Measurements from ENCODE around the gene PLCB1.

The PLCB1 gene

GRCh38 chr20:8234580-8234979, 102.5 kb downstream of the PLCB1 start:
- Histone ChIP-seq H2BK12ac (ENCODE audit: low read length) (no peak overlapping the region), H3K79me2 (ENCODE audit: control insufficient read depth, insufficient read depth, low read length, poor library complexity) (no peaks in the 10 kb centered on the region), H4K91ac (ENCODE audit: low read depth, low read length) (no peak overlapping the region), H3K18ac (ENCODE audit: low read length) (no peak overlapping the region), H4K8ac (ENCODE audit: low read depth, low read length) (no peak overlapping the region), H3K9me3 (ENCODE audit: insufficient read depth, low read depth, low read length) (no peaks in the 10 kb centered on the region), H2AK5ac (ENCODE audit: low read length) (no peak overlapping the region), H4K12ac (ENCODE audit: low read depth, low read length) (no peak overlapping the region), H3K36me3 (ENCODE audit: control insufficient read depth in 1 of 2, insufficient read depth in 2 of 2, low read length in 2 of 2) (no peaks in the 10 kb centered on the region), H3K4me2 (ENCODE audit: low read length) (no peak overlapping the region), H3K14ac (ENCODE audit: low read length) (no peak overlapping the region), H2BK5ac (ENCODE audit: low read depth, low read length, poor library complexity) (no peak overlapping the region), H3K27me3 (ENCODE audit: insufficient read depth, low read length) (no peaks in the 10 kb centered on the region), H2AFZ (ENCODE audit: insufficient read depth, low read length, poor library complexity) (no peak overlapping the region), H2BK120ac (ENCODE audit: insufficient read depth, low read length, poor library complexity) (no peak overlapping the region), H3K4me3 (ENCODE audit: low read depth, low read length) (no peak overlapping the region), H3K27ac (ENCODE audit: low read depth, low read length) (no peak overlapping the region), H3K4ac (ENCODE audit: low read depth, low read length) (no peak overlapping the region), H3K79me1 (ENCODE audit: low read length) (no peaks in the 10 kb centered on the region), H3K4me1 (ENCODE audit: control insufficient read depth in 1 of 2, insufficient read depth in 2 of 2, low read length in 2 of 2) (no peaks in the 10 kb centered on the region), H3K9ac (ENCODE audit: low read length) (no peak overlapping the region), H3K23ac (ENCODE audit: low read length) (no peak overlapping the region)
- DNase-seq: no peak
- WGBS (ENCODE audit: extremely low coverage, insufficient coverage, insufficient read length): no CpG with 5 or more reads among the region's 2 CpGs

DNA sequence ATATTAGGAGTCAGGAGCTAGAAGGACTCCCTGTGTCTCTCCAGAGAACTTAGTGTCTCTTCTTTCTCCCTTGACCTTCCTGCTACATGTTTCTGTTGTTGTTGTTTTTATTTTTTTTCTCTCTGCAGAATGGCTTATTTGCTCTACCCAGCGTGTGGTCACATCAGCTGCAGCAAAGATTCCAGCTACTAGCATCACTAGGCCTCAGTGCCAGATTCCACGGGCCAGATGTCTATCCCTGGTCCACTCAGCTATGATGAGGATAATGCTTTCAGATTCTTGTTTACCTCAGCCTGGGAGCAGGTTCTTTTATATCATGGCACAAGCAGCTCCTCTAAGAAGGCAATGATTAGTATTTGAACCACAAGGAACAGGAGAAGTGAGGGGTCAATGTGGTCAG, 110.0 kb downstream of the PLCB1 start:
- Histone ChIP-seq H3K27me3 (ENCODE audit: insufficient read depth, low read length) (no peaks in the 10 kb centered on the region), H4K91ac (ENCODE audit: low read depth, low read length) (no peak overlapping the region), H3K9me3 (ENCODE audit: insufficient read depth, low read depth, low read length) (no peaks in the 10 kb centered on the region), H3K79me2 (ENCODE audit: control insufficient read depth, insufficient read depth, low read length, poor library complexity) (no peaks in the 10 kb centered on the region), H4K12ac (ENCODE audit: low read depth, low read length) (no peak overlapping the region), H2BK120ac (ENCODE audit: insufficient read depth, low read length, poor library complexity) (no peak overlapping the region), H3K36me3 (ENCODE audit: control insufficient read depth in 1 of 2, insufficient read depth in 2 of 2, low read length in 2 of 2) (no peaks in the 10 kb centered on the region), H3K4ac (ENCODE audit: low read depth, low read length) (no peak overlapping the region), H3K9ac (ENCODE audit: low read length) (no peak overlapping the region), H3K27ac (ENCODE audit: low read depth, low read length) (no peak overlapping the region), H2BK12ac (ENCODE audit: low read length) (no peak overlapping the region), H3K23ac (ENCODE audit: low read length) (no peak overlapping the region), H3K79me1 (ENCODE audit: low read length) (no peaks in the 10 kb centered on the region), H3K4me3 (ENCODE audit: low read depth, low read length) (no peak overlapping the region), H2BK5ac (ENCODE audit: low read depth, low read length, poor library complexity) (no peak overlapping the region), H3K4me2 (ENCODE audit: low read length) (no peak overlapping the region), H3K18ac (ENCODE audit: low read length) (no peak overlapping the region), H2AK5ac (ENCODE audit: low read length) (no peak overlapping the region), H4K8ac (ENCODE audit: low read depth, low read length) (no peak overlapping the region), H3K14ac (ENCODE audit: low read length) (no peak overlapping the region), H3K4me1 (ENCODE audit: control insufficient read depth in 1 of 2, insufficient read depth in 2 of 2, low read length in 2 of 2) (no peaks in the 10 kb centered on the region), H2AFZ (ENCODE audit: insufficient read depth, low read length, poor library complexity) (no peak overlapping the region)
- DNase-seq: no peak
- WGBS (ENCODE audit: extremely low coverage, insufficient coverage, insufficient read length): no CpG with 5 or more reads among the region's 2 CpGs

DNA sequence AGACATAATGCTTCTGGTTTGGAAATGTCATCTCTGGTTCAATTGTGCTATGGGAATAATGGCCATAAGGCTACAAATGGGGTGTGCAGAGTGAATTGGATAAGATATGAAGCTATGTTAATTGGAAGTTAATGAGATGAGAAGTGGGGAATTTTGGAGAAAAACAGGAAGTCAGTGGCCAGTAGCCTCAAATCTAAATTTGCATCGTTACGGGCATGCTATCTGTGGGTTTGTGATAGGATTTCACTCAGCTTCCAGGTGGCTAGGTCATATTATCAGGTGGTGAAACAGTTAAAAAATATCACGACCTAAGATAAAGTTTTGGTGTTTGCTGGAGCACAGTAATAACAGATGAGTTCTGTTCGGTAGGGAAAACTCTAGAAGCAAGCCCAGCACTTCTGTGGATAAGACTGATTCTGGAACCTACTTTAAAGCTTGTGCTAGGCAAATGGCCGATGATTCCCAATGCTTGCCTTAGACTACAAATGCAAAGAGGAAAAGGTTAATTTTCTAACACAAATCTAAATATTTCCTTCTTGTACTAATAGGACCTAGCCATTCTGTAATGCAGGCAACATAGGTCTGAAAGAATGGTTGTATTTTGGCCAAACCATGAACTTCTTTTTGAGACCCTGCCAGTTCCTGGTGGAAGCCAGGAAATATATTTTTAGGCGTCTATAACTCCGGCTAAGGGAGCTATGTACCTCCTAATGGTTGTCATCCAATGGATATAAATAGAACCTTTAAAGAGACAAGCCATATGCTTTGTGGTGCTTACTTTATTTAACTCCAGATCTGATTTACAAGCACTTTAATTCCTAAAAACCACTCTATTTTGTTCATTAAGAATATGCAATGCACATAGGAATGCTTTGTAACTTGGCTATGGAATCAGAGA, 111.0 kb downstream of the PLCB1 start:
- H2BK5ac ChIP-seq (ENCODE audit: low read depth, low read length, poor library complexity): no peak overlapping the region
- H3K9ac ChIP-seq (ENCODE audit: low read length): no peak overlapping the region
- no peak overlapping the region for H4K12ac ChIP-seq (ENCODE audit: low read depth, low read length)

GRCh38 chr20:8244637-8245036, 112.6 kb downstream of the PLCB1 start:
- Histone ChIP-seq H4K8ac (ENCODE audit: low read depth, low read length) (no peak overlapping the region), H3K27me3 (ENCODE audit: insufficient read depth, low read length) (no peaks in the 10 kb centered on the region), H2BK12ac (ENCODE audit: low read length) (no peak overlapping the region), H3K9ac (ENCODE audit: low read length) (no peak overlapping the region), H3K79me1 (ENCODE audit: low read length) (no peaks in the 10 kb centered on the region), H2BK5ac (ENCODE audit: low read depth, low read length, poor library complexity) (no peak overlapping the region), H3K14ac (ENCODE audit: low read length) (no peak overlapping the region), H2BK120ac (ENCODE audit: insufficient read depth, low read length, poor library complexity) (no peak overlapping the region), H3K36me3 (ENCODE audit: control insufficient read depth in 1 of 2, insufficient read depth in 2 of 2, low read length in 2 of 2) (no peaks in the 10 kb centered on the region), H3K18ac (ENCODE audit: low read length) (no peak overlapping the region), H2AFZ (ENCODE audit: insufficient read depth, low read length, poor library complexity) (no peak overlapping the region), H3K4ac (ENCODE audit: low read depth, low read length) (no peak overlapping the region), H3K27ac (ENCODE audit: low read depth, low read length) (no peak overlapping the region), H4K12ac (ENCODE audit: low read depth, low read length) (no peak overlapping the region), H3K9me3 (ENCODE audit: insufficient read depth, low read depth, low read length) (no peaks in the 10 kb centered on the region), H3K4me2 (ENCODE audit: low read length) (no peak overlapping the region), H4K91ac (ENCODE audit: low read depth, low read length) (no peak overlapping the region), H3K79me2 (ENCODE audit: control insufficient read depth, insufficient read depth, low read length, poor library complexity) (no peaks in the 10 kb centered on the region), H3K23ac (ENCODE audit: low read length) (no peak overlapping the region), H3K4me3 (ENCODE audit: low read depth, low read length) (no peak overlapping the region), H3K4me1 (ENCODE audit: control insufficient read depth in 1 of 2, insufficient read depth in 2 of 2, low read length in 2 of 2) (peaks cover 3 to 6% of the 10 kb centered on the region in 2 experiments), H2AK5ac (ENCODE audit: low read length) (no peak overlapping the region)
- DNase-seq: no peak
- no CpG with 5 or more reads among the region's 2 CpGs for WGBS (ENCODE audit: extremely low coverage, insufficient coverage, insufficient read length)

More for the DNA sequence above, 111.0 kb downstream of the PLCB1 start:
- WGBS (ENCODE audit: extremely low coverage, insufficient coverage, insufficient read length): no CpG with 5 or more reads among the region's 7 CpGs
- H3K14ac ChIP-seq (ENCODE audit: low read length): no peak overlapping the region
- no peak overlapping the region for H3K23ac ChIP-seq (ENCODE audit: low read length)
- H3K79me2 ChIP-seq (ENCODE audit: control insufficient read depth, insufficient read depth, low read length, poor library complexity): no peaks in the 10 kb centered on the region
- no peaks in the 10 kb centered on the region for H3K9me3 ChIP-seq (ENCODE audit: insufficient read depth, low read depth, low read length)
- no peak for DNase-seq
- H3K27ac ChIP-seq (ENCODE audit: low read depth, low read length): no peak overlapping the region
- H3K4ac ChIP-seq (ENCODE audit: low read depth, low read length): no peak overlapping the region
- H3K36me3 ChIP-seq (ENCODE audit: control insufficient read depth in 1 of 2, insufficient read depth in 2 of 2, low read length in 2 of 2): no peaks in the 10 kb centered on the region
- no peaks in the 10 kb centered on the region for H3K79me1 ChIP-seq (ENCODE audit: low read length)
- H2AK5ac ChIP-seq (ENCODE audit: low read length): no peak overlapping the region
- no peak overlapping the region for H3K4me2 ChIP-seq (ENCODE audit: low read length)
- no peak overlapping the region for H4K8ac ChIP-seq (ENCODE audit: low read depth, low read length)
- H2AFZ ChIP-seq (ENCODE audit: insufficient read depth, low read length, poor library complexity): no peak overlapping the region
- no peaks in the 10 kb centered on the region for H3K27me3 ChIP-seq (ENCODE audit: insufficient read depth, low read length)
- no peak overlapping the region for H2BK120ac ChIP-seq (ENCODE audit: insufficient read depth, low read length, poor library complexity)
- no peak overlapping the region for H3K18ac ChIP-seq (ENCODE audit: low read length)
- H4K91ac ChIP-seq (ENCODE audit: low read depth, low read length): no peak overlapping the region
- no peak overlapping the region for H3K4me3 ChIP-seq (ENCODE audit: low read depth, low read length)
- H3K4me1 ChIP-seq (ENCODE audit: control insufficient read depth in 1 of 2, insufficient read depth in 2 of 2, low read length in 2 of 2): peaks cover 2 to 3% of the 10 kb centered on the region in 2 experiments
- H2BK12ac ChIP-seq (ENCODE audit: low read length): no peak overlapping the region

Measured in trophoblast cell (in vitro differentiated cells and primary cell).